Neural progenitor cell (in vitro differentiated cells): Measurements from ENCODE around the gene ZNF891. TPM values are rescaled to one million over a fixed set of nuclear protein-coding genes. Genes with fewer than 3 reads are reported as not detected.
A peak's percentile ranks its signal among the peaks of the same experiment; 100 is the strongest.

Experiments
- DNase-seq: peaks from one replicate; pipeline ENCODE4 v3.0.0-alpha.2; 2016; ENCODE audit warnings: low spot score
- H2AFZ ChIP-seq: fragments of 200-600 bp; sonication (generic); replicated peaks from 2 replicates; pipeline ENCODE4 v1.6.1; 2016; ENCODE audit warnings: antibody characterized with exemption
- H3F3A ChIP-seq: fragments of 200-600 bp; sonication (generic); 2 replicates; pipeline ENCODE4 v1.6.1; 2016; ENCODE audit warnings: antibody characterized with exemption, low read depth
- H3K27ac ChIP-seq: fragments of 200-600 bp; sonication (generic); 2 replicates; pipeline ENCODE4 v1.5.1; 2016; ENCODE audit warnings: mild to moderate bottlenecking
- H3K27me3 ChIP-seq: fragments of 200-600 bp; sonication (generic); 2 replicates; pipeline ENCODE4 v1.6.1; 2016; ENCODE audit warnings: mild to moderate bottlenecking, moderate library complexity
- H3K36me3 ChIP-seq: fragments of 200-600 bp; sonication (generic); 2 replicates; pipeline ENCODE4 v1.5.1; 2016
- H3K4me1 ChIP-seq: fragments of 200-600 bp; sonication (generic); 2 replicates; pipeline ENCODE4 v1.6.1; 2016; ENCODE audit warnings: mixed run types
- H3K4me2 ChIP-seq: fragments of 200-600 bp; sonication (generic); 2 replicates; pipeline ENCODE4 v1.6.1; 2016
- H3K4me3 ChIP-seq: fragments of 200-600 bp; sonication (generic); 2 replicates; pipeline ENCODE4 v1.5.1; 2016
- H3K79me2 ChIP-seq: fragments of 200-600 bp; sonication (generic); 2 replicates; pipeline ENCODE4 v1.6.1; 2016; ENCODE audit warnings: low read depth
- H3K9ac ChIP-seq: fragments of 200-600 bp; sonication (generic); 2 replicates; pipeline ENCODE4 v1.6.1; 2016
- H3K9me3 ChIP-seq: fragments of 200-600 bp; sonication (generic); 2 replicates; pipeline ENCODE4 v1.5.1; 2016; ENCODE audit warnings: low read depth
- H4K20me1 ChIP-seq: fragments of 200-600 bp; sonication (generic); 2 replicates; pipeline ENCODE4 v1.6.1; 2016; ENCODE audit warnings: low read depth
- H3K27ac Mint-ChIP-seq: 3 replicates; pipeline ENCODE4 v1.8.0; 2021; ENCODE audit warnings: mixed read lengths
- H3K27me3 Mint-ChIP-seq: 2 replicates; pipeline ENCODE4 v1.8.0; 2022; ENCODE audit warnings: low read depth, mild to moderate bottlenecking, inconsistent platforms, moderate library complexity, mixed read lengths; ENCODE audit not compliant: insufficient read depth
- H3K36me3 Mint-ChIP-seq: 3 replicates; pipeline ENCODE4 v1.8.0; 2021; ENCODE audit warnings: mixed read lengths
- H3K4me1 Mint-ChIP-seq: 3 replicates; pipeline ENCODE4 v1.8.0; 2021; ENCODE audit warnings: mixed read lengths
- H3K4me3 Mint-ChIP-seq: 3 replicates; pipeline ENCODE4 v1.8.0; 2021; ENCODE audit warnings: mild to moderate bottlenecking, moderate library complexity, mixed read lengths
- H3K9me3 Mint-ChIP-seq: 3 replicates; pipeline ENCODE4 v1.8.0; 2020; ENCODE audit warnings: mixed read lengths
- CTCF ChIP-seq: fragments of 200-600 bp; sonication (generic); IDR thresholded peaks from 2 replicates; pipeline ENCODE4 v1.5.1; 2017; ENCODE audit warnings: antibody characterized with exemption, mild to moderate bottlenecking
- EZH2 ChIP-seq: fragments of 200-600 bp; sonication (generic); IDR thresholded peaks from 2 replicates; pipeline ENCODE4 v1.6.1; 2017; ENCODE audit warnings: antibody characterized with exemption, mild to moderate bottlenecking, moderate library complexity
- EZH2phosphoT487 ChIP-seq: fragments of 200-600 bp; sonication (generic); IDR thresholded peaks from 2 replicates; pipeline ENCODE4 v1.6.1; 2017; ENCODE audit warnings: antibody characterized with exemption
- total RNA-seq: library from RNA; depleted of rRNA; stranded (reverse); fragments of >200 nt; gene quantifications from 2 replicates; pipeline ENCODE4 v1.2.3, GENCODE V29; 2015; ENCODE audit warnings: low replicate concordance

ZNF891 gene
- total RNA-seq, 1 donor from 2014 or later: 7.2 TPM

GRCh38 chr12:133107121-133107520 is 23.0 kb downstream of the ZNF891 start:
- H3K4me3 ChIP-seq: peak overlapping the region; percentile 7
- H3F3A ChIP-seq: peaks cover 28% of the 10 kb centered on the region
- H2AFZ ChIP-seq: no peak overlapping the region
- H3K36me3 ChIP-seq: peaks cover 90% of the 10 kb centered on the region
- no peaks in the 10 kb centered on the region for H3K79me2 ChIP-seq
- no peak overlapping the region for H3K4me2 ChIP-seq
- no peak overlapping the region for H3K4me3 Mint-ChIP-seq
- peaks cover 83% of the 10 kb centered on the region for H3K9me3 ChIP-seq
- no peak for DNase-seq
- H3K27ac ChIP-seq: no peak overlapping the region
- peaks cover 94% of the 10 kb centered on the region for H3K9me3 Mint-ChIP-seq
- peaks cover 82% of the 10 kb centered on the region for H3K36me3 Mint-ChIP-seq
- H3K4me1 ChIP-seq: no peaks in the 10 kb centered on the region
- H3K9ac ChIP-seq: no peak overlapping the region
- H3K27me3 ChIP-seq: no peaks in the 10 kb centered on the region
- no peaks in the 10 kb centered on the region for H3K4me1 Mint-ChIP-seq
- H3K27ac Mint-ChIP-seq: no peak overlapping the region
- TF ChIP-seq EZH2phosphoT487: no peak
- TF ChIP-seq CTCF: no peak
- no peak for TF ChIP-seq EZH2
- H3K27me3 Mint-ChIP-seq: peaks cover 5% of the 10 kb centered on the region
- no peaks in the 10 kb centered on the region for H4K20me1 ChIP-seq

DNA sequence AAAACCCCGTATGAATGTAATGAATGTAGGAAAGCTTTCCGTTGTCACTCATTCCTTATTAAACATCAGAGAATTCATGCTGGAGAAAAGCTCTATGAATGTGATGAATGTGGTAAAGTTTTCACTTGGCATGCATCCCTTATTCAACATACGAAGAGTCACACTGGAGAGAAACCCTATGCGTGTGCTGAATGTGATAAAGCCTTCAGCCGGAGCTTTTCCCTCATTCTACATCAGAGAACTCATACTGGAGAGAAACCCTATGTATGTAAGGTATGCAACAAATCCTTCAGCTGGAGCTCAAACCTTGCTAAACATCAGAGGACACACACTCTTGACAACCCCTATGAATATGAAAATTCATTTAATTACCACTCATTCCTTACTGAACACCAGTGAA is 23.8 kb downstream of the ZNF891 start:
- Histone ChIP-seq H2AFZ (no peak overlapping the region), H4K20me1 (no peaks in the 10 kb centered on the region), H3K79me2 (no peaks in the 10 kb centered on the region), H3K9me3 (peaks cover 82% of the 10 kb centered on the region), H3K4me2 (no peak overlapping the region), H3K36me3 (peaks cover 91% of the 10 kb centered on the region), H3K27me3 (no peaks in the 10 kb centered on the region), H3K27ac (no peak overlapping the region), H3K9ac (no peak overlapping the region), H3K4me3 (peak overlapping the region; percentile 13), H3K4me1 (no peaks in the 10 kb centered on the region), H3F3A (peaks cover 28% of the 10 kb centered on the region)
- peaks cover 5% of the 10 kb centered on the region for H3K27me3 Mint-ChIP-seq
- DNase-seq: no peak
- TF ChIP-seq EZH2: no peak
- no peak for TF ChIP-seq CTCF
- no peak for TF ChIP-seq EZH2phosphoT487
- no peak overlapping the region for H3K4me3 Mint-ChIP-seq
- H3K4me1 Mint-ChIP-seq: no peaks in the 10 kb centered on the region
- H3K36me3 Mint-ChIP-seq: peaks cover 86% of the 10 kb centered on the region
- peaks cover 93% of the 10 kb centered on the region for H3K9me3 Mint-ChIP-seq
- no peak overlapping the region for H3K27ac Mint-ChIP-seq

DNA sequence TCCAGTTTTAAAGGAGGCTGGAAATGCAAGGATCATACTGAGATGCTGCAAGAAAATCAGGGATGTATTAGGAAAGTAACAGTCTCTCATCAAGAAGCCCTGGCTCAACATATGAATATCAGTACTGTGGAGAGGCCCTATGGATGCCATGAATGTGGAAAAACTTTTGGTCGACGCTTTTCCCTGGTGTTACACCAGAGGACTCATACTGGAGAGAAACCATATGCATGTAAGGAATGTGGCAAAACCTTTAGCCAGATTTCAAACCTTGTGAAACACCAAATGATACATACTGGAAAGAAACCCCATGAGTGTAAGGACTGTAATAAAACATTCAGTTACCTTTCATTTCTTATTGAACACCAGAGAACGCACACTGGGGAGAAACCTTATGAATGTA is 24.5 kb downstream of the ZNF891 start:
- no peak for TF ChIP-seq EZH2phosphoT487
- no peaks in the 10 kb centered on the region for H3K4me1 ChIP-seq
- H3K36me3 ChIP-seq: peaks cover 92% of the 10 kb centered on the region
- Mint-ChIP-seq H3K4me3 (no peak overlapping the region), H3K9me3 (peaks cover 93% of the 10 kb centered on the region), H3K27me3 (peaks cover 5% of the 10 kb centered on the region), H3K36me3 (peaks cover 88% of the 10 kb centered on the region), H3K27ac (no peak overlapping the region), H3K4me1 (no peaks in the 10 kb centered on the region)
- no peak overlapping the region for H3K4me2 ChIP-seq
- H3K79me2 ChIP-seq: no peaks in the 10 kb centered on the region
- H3K9ac ChIP-seq: no peak overlapping the region
- no peak for DNase-seq
- no peaks in the 10 kb centered on the region for H4K20me1 ChIP-seq
- H3K9me3 ChIP-seq: peaks cover 83% of the 10 kb centered on the region
- peak overlapping the region; percentile 13 for H3K4me3 ChIP-seq
- peaks cover 24% of the 10 kb centered on the region for H3F3A ChIP-seq
- H3K27ac ChIP-seq: no peak overlapping the region
- H3K27me3 ChIP-seq: no peaks in the 10 kb centered on the region
- H2AFZ ChIP-seq: no peak overlapping the region

DNA sequence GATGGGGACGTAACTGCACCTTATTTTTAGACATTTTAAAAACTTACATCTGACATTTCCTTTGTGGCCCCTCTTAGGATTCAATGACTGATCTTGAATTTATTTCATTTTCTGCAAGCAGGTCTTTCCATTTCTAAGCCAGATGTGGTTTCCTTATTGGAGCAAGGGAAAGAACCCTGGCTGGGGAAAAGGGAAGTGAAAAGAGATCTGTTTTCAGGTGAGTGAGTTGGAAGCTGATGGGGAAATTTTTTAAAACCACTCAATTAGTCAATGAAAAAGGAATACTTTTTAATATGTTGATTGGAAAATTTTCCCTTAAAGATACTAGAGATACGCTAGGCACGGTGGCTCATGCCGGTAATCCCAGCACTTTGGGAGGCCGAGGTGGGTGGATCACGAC is 46.7 kb downstream of the ZNF891 start:
- H3K4me2 ChIP-seq: no peak overlapping the region
- Mint-ChIP-seq H3K4me3 (no peak overlapping the region), H3K4me1 (peaks cover 3% of the 10 kb centered on the region), H3K27me3 (peaks cover 9% of the 10 kb centered on the region), H3K27ac (no peak overlapping the region), H3K9me3 (peaks cover 65% of the 10 kb centered on the region), H3K36me3 (peaks cover 68% of the 10 kb centered on the region)
- TF ChIP-seq EZH2phosphoT487: no peak
- no peak for TF ChIP-seq EZH2
- no peak for TF ChIP-seq CTCF
- H3K79me2 ChIP-seq: peaks cover 29% of the 10 kb centered on the region
- H4K20me1 ChIP-seq: no peaks in the 10 kb centered on the region
- H3K9me3 ChIP-seq: peaks cover 52% of the 10 kb centered on the region
- H3K27me3 ChIP-seq: no peaks in the 10 kb centered on the region
- H3F3A ChIP-seq: peaks cover 7% of the 10 kb centered on the region
- DNase-seq: no peak
- H3K27ac ChIP-seq: no peak overlapping the region
- no peak overlapping the region for H3K9ac ChIP-seq
- peak overlapping the region; percentile 79 for H3K4me3 ChIP-seq
- peaks cover 4% of the 10 kb centered on the region for H3K4me1 ChIP-seq
- no peak overlapping the region for H2AFZ ChIP-seq
- H3K36me3 ChIP-seq: peaks cover 64% of the 10 kb centered on the region
